Naive B cell (primary cell): ENCODE measurements around the gene TNIK. TPM values are rescaled to one million over a fixed set of nuclear protein-coding genes. Genes with fewer than 3 reads are reported as not detected.
"Not testable (repeated sequence)": the region's sequence is repeated elsewhere in the genome, so short reads cannot be mapped to it uniquely, and the experiment has no call there.

ENCODE experiments used
- ATAC-seq, 2 donors: fragments of 150-1000 bp; cut with Tn5 transposase; 2 replicates each; pipeline ENCODE4 v1.10.0; 2021; ENCODE audit warnings: low read depth in 2 of 2, mild to moderate bottlenecking in 2 of 2, moderate library complexity in 2 of 2
- DNase-seq: peaks from one replicate; pipeline ENCODE4 v3.0.0; 2022
- H3K27ac Mint-ChIP-seq, 6 donors: one replicate each; pipeline ENCODE4 v1.8.0; 2020 to 2022; ENCODE audit warnings: mild to moderate bottlenecking in 6 of 6, mixed read lengths in 6 of 6, moderate library complexity in 5 of 6, inconsistent platforms in 2 of 6
- H3K27me3 Mint-ChIP-seq, 3 donors: one replicate each; pipeline ENCODE4 v1.8.0; 2021 to 2022; ENCODE audit warnings: mixed read lengths in 3 of 3, mild to moderate bottlenecking in 1 of 3
- H3K36me3 Mint-ChIP-seq, 2 donors: one replicate each; pipeline ENCODE4 v1.8.0; 2020 to 2022; ENCODE audit warnings: mixed read lengths in 2 of 2, inconsistent platforms in 1 of 2, mild to moderate bottlenecking in 1 of 2
- H3K4me1 Mint-ChIP-seq, 3 donors: one replicate each; pipeline ENCODE4 v1.8.0; 2020 to 2022; ENCODE audit warnings: mixed read lengths in 3 of 3, inconsistent platforms in 1 of 3, mild to moderate bottlenecking in 1 of 3, moderate library complexity in 1 of 3
- H3K4me3 Mint-ChIP-seq, 8 donors: one replicate each; pipeline ENCODE4 v1.8.0; 2020 to 2022; ENCODE audit warnings: mild to moderate bottlenecking in 8 of 8, mixed read lengths in 8 of 8, moderate library complexity in 8 of 8, inconsistent platforms in 2 of 8
- H3K9me3 Mint-ChIP-seq, 7 donors: one replicate each; pipeline ENCODE4 v1.8.0; 2020 to 2022; ENCODE audit warnings: mixed read lengths in 7 of 7, mild to moderate bottlenecking in 5 of 7, inconsistent platforms in 2 of 7, moderate library complexity in 1 of 7
- polyA plus RNA-seq, 6 donors: library from polyadenylated mRNA; unstranded; fragments of 300-500 nt; fragmentation: Illumina TruSeq; gene quantifications; one replicate each; pipeline ENCODE4 v1.2.3, GENCODE V29; 2021; ENCODE audit warnings: low read depth in 6 of 6

TNIK gene
- polyA plus RNA-seq, 6 donors from 2014 or later: 0.58 to 1.8 (median 1.1) TPM; not detected in 1

DNA sequence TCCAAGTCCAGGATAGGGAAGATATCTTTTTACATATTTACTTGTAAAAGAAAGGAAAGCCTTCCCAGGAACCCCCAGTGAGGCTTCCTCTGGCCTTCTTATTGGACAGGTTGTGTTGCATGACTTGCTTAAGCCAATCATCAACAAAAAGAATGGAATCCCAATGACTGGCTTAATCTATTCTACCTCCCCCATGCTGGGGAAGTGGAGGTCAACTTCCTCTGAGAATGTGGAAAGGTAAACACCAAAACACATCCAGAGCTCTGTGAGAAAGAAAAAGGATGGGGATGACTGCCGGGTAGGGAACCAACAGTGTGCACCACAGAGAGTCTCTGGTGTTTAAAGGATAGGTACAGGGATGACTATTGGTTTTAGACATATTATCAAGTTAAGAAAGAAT lies 25.1 kb downstream of the TNIK start:
- H3K27me3 Mint-ChIP-seq: peaks cover 0 to 7% (median 0%) of the 10 kb centered on the region in 3 donors
- ATAC-seq (no peak), DNase-seq (no peak)
- H3K4me1 Mint-ChIP-seq: no peaks in the 10 kb centered on the region
- H3K27ac Mint-ChIP-seq: no peak overlapping the region
- H3K9me3 Mint-ChIP-seq: no peaks in the 10 kb centered on the region
- no peak overlapping the region for H3K4me3 Mint-ChIP-seq
- H3K36me3 Mint-ChIP-seq: no peaks in the 10 kb centered on the region

DNA sequence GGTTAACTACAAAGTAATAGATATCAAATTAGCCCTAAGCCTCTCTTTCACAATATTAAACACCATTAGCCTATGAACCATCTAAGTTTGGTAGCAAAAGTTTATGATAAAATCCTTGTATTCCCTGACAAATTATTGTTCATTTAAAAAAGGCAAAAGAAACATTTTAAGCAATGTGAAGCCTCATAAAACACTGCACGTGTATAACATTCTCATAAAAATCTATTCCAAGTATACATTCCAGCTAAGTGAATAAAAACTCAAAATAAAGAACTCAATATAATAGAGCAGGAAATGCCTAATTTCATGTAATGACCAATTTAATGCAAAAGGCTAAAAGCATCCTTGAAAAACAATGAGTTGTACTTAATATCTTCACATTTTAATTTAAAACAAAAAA lies 27.7 kb downstream of the TNIK start:
- H3K36me3 Mint-ChIP-seq: no peaks in the 10 kb centered on the region
- ATAC-seq (no peak), DNase-seq (no peak)
- H3K4me1 Mint-ChIP-seq: no peaks in the 10 kb centered on the region
- no peaks in the 10 kb centered on the region for H3K9me3 Mint-ChIP-seq
- no peak overlapping the region for H3K27ac Mint-ChIP-seq
- no peaks in the 10 kb centered on the region for H3K27me3 Mint-ChIP-seq
- H3K4me3 Mint-ChIP-seq: no peak overlapping the region

DNA sequence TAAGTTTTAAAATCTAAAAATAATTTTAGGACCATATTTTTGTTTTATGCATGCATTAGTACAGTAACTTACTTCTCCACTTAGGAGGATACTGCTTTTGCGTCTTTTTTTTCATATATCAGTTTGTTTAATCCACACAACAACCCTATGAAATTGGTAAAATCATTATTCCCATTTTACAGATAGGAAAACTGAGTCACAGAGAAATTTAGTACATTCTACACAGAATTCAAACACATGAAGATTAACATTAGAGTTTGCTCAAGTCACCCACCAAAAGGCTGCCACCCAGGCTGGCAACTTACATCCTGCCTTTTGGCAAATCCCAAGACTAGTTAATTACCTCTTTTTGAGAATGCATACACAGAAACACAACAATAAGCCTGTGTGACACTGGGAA lies 28.7 kb downstream of the TNIK start:
- Mint-ChIP-seq H3K9me3 (peaks cover 0 to 1% (median 0%) of the 10 kb centered on the region in 7 donors), H3K4me1 (no peaks in the 10 kb centered on the region), H3K27ac (no peak overlapping the region), H3K27me3 (no peaks in the 10 kb centered on the region), H3K36me3 (no peaks in the 10 kb centered on the region), H3K4me3 (no peak overlapping the region)
- no peak for DNase-seq
- no peak for ATAC-seq

DNA sequence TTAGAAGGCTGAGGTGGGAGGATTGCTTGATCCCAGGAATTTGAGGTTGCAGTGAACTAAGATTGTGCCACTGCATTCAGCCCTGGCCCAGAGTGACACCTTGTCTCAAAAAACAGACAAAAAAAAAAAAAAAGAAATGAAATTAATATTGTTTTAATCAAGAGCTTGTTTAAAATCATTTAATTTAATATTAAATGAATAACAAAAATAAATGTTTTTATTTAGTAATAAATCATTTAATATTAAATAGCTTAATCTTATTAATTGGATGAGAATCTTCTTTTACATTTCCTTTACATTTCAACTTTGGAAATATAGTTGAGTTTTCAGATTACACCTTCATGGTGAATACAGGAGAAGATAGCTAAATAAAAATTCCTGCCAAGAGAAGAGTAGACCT lies 29.7 kb downstream of the TNIK start:
- Mint-ChIP-seq H3K4me1 (no peaks in the 10 kb centered on the region), H3K27ac (no peak overlapping the region), H3K4me3 (no peak overlapping the region), H3K36me3 (no peaks in the 10 kb centered on the region), H3K27me3 (no peaks in the 10 kb centered on the region), H3K9me3 (peaks cover 0 to 2% (median 0%) of the 10 kb centered on the region in 7 donors)
- ATAC-seq (no peak), DNase-seq (no peak)

DNA sequence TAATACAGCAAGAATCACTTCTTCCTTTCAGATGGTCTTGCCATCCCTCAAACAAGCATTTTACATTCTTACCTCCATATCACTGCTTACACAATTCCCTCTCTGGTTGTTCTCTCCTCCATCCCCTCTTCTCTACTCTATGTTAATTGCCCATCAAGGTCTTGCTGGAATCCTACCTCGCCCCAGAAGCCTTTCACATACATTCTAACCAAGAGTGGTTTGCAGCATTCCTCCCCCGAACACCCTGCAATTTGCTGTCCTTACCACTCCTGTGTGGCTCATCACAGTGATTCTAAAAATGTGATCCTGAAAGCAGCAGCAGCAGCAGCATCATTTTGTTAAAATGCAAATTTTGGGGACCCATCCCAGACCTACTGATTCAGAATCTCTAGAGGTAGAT lies 30.6 kb downstream of the TNIK start:
- Mint-ChIP-seq H3K27me3 (no peaks in the 10 kb centered on the region), H3K4me1 (no peaks in the 10 kb centered on the region), H3K27ac (no peak overlapping the region), H3K9me3 (peaks cover 0 to 5% (median 0%) of the 10 kb centered on the region in 7 donors), H3K36me3 (no peaks in the 10 kb centered on the region), H3K4me3 (no peak overlapping the region)
- ATAC-seq (no peak), DNase-seq (no peak)

DNA sequence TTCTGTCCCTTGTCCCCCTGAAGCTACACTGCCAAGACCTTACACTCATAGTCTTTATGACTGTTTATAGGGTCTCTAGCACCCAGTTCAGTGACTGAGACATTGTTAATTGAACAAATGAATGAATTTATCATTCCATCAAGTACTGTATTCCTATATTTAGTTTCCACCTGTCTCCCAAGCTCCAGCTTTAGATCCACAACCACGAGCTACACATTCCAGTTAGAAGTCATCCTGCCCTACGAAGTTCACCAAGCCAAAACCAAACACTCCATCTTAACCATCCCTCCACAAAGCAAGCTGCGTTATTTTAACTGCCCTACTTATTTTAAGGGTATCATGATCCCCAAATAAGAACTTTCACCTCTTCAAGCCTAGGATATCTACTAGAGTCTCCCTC lies 31.3 kb downstream of the TNIK start:
- H3K27me3 Mint-ChIP-seq: no peaks in the 10 kb centered on the region
- no peak overlapping the region for H3K27ac Mint-ChIP-seq
- ATAC-seq (no peak), DNase-seq (no peak)
- no peaks in the 10 kb centered on the region for H3K4me1 Mint-ChIP-seq
- H3K9me3 Mint-ChIP-seq: peaks cover 0 to 5% (median 0%) of the 10 kb centered on the region in 7 donors
- no peak overlapping the region for H3K4me3 Mint-ChIP-seq
- no peaks in the 10 kb centered on the region for H3K36me3 Mint-ChIP-seq

DNA sequence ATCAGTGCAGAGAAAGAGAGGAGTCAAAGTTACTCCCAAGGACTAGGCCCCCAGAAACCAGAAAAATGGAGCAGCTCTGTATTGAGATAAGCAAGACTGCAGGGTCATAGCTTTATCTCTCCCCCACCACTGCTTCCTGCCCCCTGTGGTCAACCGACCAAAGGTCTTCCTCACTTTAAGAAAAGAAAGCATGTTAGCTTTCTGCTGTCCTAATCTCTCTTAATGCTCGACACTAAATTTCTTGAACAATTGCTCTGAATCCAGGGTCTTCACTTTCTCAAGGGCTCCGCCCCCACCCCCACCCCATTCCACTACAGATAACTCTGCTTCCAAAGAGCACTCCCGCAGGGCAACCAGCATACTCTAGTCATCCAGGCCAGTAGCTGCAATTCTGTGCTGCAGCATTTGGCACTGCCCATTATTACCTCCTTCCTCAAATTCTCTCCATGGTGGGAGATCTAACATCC lies 31.9 kb downstream of the TNIK start:
- no peaks in the 10 kb centered on the region for H3K27me3 Mint-ChIP-seq
- H3K9me3 Mint-ChIP-seq: peaks cover 0 to 5% (median 0%) of the 10 kb centered on the region in 7 donors
- DNase-seq (no peak), ATAC-seq (no peak)
- no peak overlapping the region for H3K4me3 Mint-ChIP-seq
- H3K4me1 Mint-ChIP-seq: no peaks in the 10 kb centered on the region
- H3K36me3 Mint-ChIP-seq: no peaks in the 10 kb centered on the region
- H3K27ac Mint-ChIP-seq: no peak overlapping the region

DNA sequence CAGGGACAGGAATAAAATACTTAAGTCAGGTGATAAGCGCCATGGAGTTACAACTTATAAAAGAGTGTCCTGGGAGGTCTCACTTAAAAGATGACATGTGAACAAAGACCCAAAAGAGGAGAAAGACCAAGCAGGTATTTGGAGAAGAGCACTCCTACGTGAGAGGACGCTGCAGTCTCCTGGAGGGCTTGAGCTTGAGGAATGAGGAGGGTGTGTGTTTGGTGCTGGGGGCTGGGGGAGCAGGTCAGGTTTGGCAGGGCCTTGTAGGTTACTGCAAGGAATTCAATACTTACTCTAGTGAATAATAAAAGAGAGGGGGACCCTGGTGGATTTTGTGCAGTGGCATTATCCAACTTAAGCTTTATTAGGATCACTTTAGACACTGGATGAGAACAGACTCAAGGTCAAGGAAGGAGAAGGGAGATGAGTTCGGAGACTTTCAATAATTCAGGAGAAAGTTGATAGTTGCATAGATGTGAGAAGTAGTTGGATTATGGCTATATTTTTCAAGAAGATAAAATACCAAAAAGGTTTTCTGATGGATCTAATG lies 32.4 kb downstream of the TNIK start:
- no peaks in the 10 kb centered on the region for H3K4me1 Mint-ChIP-seq
- ATAC-seq (no peak), DNase-seq (no peak)
- H3K36me3 Mint-ChIP-seq: no peaks in the 10 kb centered on the region
- H3K9me3 Mint-ChIP-seq: peaks cover 0 to 5% (median 2%) of the 10 kb centered on the region in 7 donors
- H3K27me3 Mint-ChIP-seq: no peaks in the 10 kb centered on the region
- no peak overlapping the region for H3K27ac Mint-ChIP-seq
- no peak overlapping the region for H3K4me3 Mint-ChIP-seq

DNA sequence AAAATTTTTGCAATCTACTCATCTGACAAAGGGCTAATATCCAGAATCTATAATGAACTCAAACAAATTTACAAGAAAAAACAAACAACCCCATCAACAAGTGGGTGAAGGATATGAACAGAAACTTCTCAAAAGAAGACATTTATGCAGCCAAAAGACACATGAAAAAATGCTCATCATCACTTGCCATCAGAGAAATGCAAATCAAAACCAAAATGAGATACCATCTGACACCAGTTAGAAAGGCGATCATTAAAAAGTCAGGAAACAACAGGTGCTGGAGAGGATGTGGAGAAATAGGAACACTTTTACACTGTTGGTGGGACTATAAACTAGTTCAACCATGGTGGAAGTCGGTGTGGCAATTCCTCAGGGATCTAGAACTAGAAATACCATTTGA lies 36.1 kb downstream of the TNIK start:
- not testable (repeated sequence) for H3K27me3 Mint-ChIP-seq, ATAC-seq, H3K9me3 Mint-ChIP-seq, H3K4me3 Mint-ChIP-seq, H3K27ac Mint-ChIP-seq, DNase-seq, H3K4me1 Mint-ChIP-seq, H3K36me3 Mint-ChIP-seq

DNA sequence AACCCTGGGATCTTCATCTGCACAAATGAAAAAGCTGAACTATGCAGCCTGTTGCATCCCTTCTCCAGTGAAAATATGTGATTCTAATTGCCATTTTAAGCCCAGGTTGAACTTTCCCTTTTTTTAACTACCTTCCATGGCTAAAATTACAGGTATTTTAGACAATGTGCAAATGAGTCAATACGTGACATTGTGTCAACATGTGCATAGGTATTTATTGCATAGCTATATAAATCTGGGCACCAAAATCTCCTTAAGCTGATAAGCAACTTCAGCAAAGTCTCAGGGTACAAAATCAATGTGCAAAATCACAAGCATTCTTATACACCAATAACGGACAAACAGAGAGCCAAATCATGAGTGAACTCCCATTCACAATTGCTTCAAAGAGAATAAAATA lies 37.4 kb downstream of the TNIK start:
- not testable (repeated sequence) for H3K36me3 Mint-ChIP-seq, H3K4me1 Mint-ChIP-seq, H3K27ac Mint-ChIP-seq, H3K9me3 Mint-ChIP-seq, H3K4me3 Mint-ChIP-seq, H3K27me3 Mint-ChIP-seq, DNase-seq, ATAC-seq

DNA sequence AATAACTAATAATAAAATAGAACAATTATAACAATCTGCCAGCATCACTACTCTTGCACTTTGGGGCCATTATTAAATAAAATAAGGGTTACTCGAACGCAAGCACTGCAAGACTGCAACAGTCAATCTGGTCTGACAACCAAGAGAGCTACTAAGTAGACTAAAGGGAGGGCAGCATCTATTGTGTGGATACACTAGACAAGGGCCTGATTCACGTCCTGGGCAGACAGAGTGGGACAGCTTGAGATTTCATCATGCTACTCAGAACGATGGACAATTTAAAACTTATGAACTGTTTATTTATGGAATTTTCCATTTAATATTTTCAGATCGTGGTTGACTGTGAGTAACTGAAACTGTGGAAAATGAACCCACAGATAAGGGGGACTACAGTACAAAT lies 39.5 kb downstream of the TNIK start:
- H3K4me1 Mint-ChIP-seq: no peaks in the 10 kb centered on the region

DNA sequence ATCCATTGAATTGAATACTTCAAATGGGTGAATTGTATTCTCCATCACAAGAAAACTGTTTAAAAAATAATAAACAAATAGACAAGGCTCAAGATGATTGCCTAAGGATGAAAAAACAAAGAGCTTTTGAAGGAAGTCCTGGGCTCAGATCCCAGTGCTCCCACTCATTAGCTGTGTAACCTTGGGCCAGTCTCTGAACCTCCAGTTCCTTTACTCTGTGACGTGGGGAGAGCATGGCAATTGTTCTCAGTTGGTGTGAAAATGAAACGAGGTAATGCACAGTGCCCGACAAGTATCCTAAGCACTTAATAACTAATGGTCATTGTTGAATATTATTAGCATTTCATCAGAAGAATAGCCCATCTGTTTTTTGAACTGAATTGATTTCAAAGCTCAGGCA lies 40.7 kb downstream of the TNIK start:
- Mint-ChIP-seq H3K27me3 (no peaks in the 10 kb centered on the region), H3K36me3 (no peaks in the 10 kb centered on the region), H3K9me3 (peaks cover 0 to 8% (median 1%) of the 10 kb centered on the region in 7 donors), H3K4me3 (no peak overlapping the region), H3K4me1 (no peaks in the 10 kb centered on the region), H3K27ac (no peak overlapping the region)
- DNase-seq: no peak
- ATAC-seq: no peak

More for the DNA sequence above, 39.5 kb downstream of the TNIK start:
- Mint-ChIP-seq H3K4me3 (no peak overlapping the region), H3K9me3 (peaks cover 0 to 8% (median 3%) of the 10 kb centered on the region in 7 donors), H3K27ac (no peak overlapping the region), H3K27me3 (no peaks in the 10 kb centered on the region), H3K36me3 (no peaks in the 10 kb centered on the region)
- DNase-seq (no peak), ATAC-seq (no peak)

DNA sequence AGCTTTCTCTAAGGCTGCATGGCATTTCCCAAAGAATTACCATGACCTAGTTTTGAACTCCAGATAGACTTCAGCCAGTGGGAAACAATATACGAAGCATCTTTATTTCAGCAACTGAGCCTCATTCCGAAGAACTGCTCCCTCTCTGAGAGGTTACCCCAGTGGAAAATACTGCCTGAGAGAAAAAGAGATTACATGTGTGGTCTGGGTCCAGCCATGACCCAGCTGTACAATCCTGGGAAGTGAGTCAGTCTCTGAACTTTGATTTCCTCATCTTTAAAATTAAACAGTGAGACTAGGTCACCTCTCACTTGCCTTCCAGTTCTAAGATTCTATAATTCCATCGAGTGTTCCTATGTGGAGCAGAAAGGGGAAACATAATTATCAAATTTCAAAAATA lies 42.4 kb downstream of the TNIK start:
- Mint-ChIP-seq H3K4me1 (no peaks in the 10 kb centered on the region), H3K27ac (no peak overlapping the region), H3K27me3 (no peaks in the 10 kb centered on the region), H3K36me3 (no peaks in the 10 kb centered on the region), H3K4me3 (no peak overlapping the region), H3K9me3 (peaks cover 0 to 4% (median 1%) of the 10 kb centered on the region in 7 donors)
- DNase-seq (no peak), ATAC-seq (no peak)

DNA sequence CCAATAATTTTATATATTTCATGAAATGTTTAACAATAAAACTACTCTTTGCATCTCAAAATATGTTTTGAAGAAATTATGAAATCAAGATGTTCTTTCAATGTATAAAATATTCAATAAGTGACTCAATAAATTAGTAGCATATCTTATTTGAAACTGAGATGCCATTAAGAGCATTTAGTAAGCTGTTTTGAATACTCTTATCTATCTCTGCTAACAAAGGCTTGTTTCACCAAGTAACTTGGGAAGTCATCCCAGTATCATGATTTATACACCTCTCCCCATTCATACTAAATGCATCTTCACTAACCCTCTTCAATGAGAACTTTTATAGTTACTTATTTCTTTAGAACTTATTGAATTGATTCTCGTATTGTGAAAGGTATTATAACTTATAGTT lies 43.1 kb downstream of the TNIK start:
- Mint-ChIP-seq H3K36me3 (no peaks in the 10 kb centered on the region), H3K27ac (no peak overlapping the region), H3K9me3 (peaks cover 0 to 4% (median 0%) of the 10 kb centered on the region in 7 donors), H3K4me1 (no peaks in the 10 kb centered on the region), H3K27me3 (no peaks in the 10 kb centered on the region), H3K4me3 (no peak overlapping the region)
- no peak for DNase-seq
- no peak for ATAC-seq

DNA sequence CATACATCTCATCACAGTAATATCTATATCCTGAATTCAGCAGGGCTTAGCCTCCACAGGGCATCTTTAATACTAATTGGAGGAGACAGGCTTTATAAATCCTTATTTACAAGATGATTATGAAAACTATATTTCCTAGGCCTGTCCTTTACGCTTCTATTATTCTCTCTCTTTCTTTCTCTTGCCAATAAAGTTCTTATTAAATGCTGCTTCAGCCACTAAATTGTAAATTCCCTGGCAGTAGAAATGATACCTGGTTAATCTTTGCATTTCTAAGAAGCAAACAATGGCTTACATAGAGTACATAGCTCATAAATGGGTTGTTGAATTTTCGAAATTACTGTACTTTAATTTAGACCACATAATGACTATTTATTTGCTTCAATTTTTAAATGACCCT lies 43.5 kb downstream of the TNIK start:
- no peak overlapping the region for H3K27ac Mint-ChIP-seq
- DNase-seq (no peak), ATAC-seq (no peak)
- H3K4me3 Mint-ChIP-seq: no peak overlapping the region
- H3K27me3 Mint-ChIP-seq: no peaks in the 10 kb centered on the region
- no peaks in the 10 kb centered on the region for H3K36me3 Mint-ChIP-seq
- H3K4me1 Mint-ChIP-seq: no peaks in the 10 kb centered on the region
- H3K9me3 Mint-ChIP-seq: peaks cover 0 to 4% (median 0%) of the 10 kb centered on the region in 7 donors
